A673 (cell line): ENCODE data around the gene RNF121.

Source experiments
- CTCF ChIP-seq: fragments of 300-800, 200-600 bp; sonication (generic); conservative IDR thresholded peaks from 2 replicates; pipeline ENCODE4 v1.5.1; 2017; ENCODE audit warnings: low read depth, mild to moderate bottlenecking, antibody characterized with exemption, low read length, moderate library complexity, mixed read lengths
- EZH2 ChIP-seq: fragments of 200-600 bp; sonication (generic); IDR thresholded peaks from 2 replicates; pipeline ENCODE4 v1.6.1; 2017; ENCODE audit warnings: borderline replicate concordance, low read depth, mild to moderate bottlenecking, mixed read lengths, antibody characterized with exemption, low read length; ENCODE audit not compliant: poor library complexity, severe bottlenecking

- TF ChIP-seq EZH2 (no peak), CTCF (no peak)
These were observed 108.9 kb downstream of the RNF121 start for GRCh38 chr11:72037554-72038311.
